ENCODE results near the gene ADRA2A.

Gene ADRA2A

GRCh38 chr10:111117528-111118277, 40.9 kb downstream of the ADRA2A start:
- no peak overlapping the region for H3K27ac ChIP-seq
- TF ChIP-seq CTCF (conservative IDR thresholded peaks at IDR 0.05) (no peak), ZFX (IDR thresholded peaks at IDR 0.05) (no peak)

- TF ChIP-seq ZFX (IDR thresholded peaks at IDR 0.05) (no peak), CTCF (conservative IDR thresholded peaks at IDR 0.05) (no peak)
- no peak overlapping the region for H3K27ac ChIP-seq
These were observed 41.9 kb downstream of the ADRA2A start for GRCh38 chr10:111118758-111119157.

GRCh38 chr10:111119637-111120036, 42.8 kb downstream of the ADRA2A start:
- TF ChIP-seq ZFX (IDR thresholded peaks at IDR 0.05) (no peak), CTCF (conservative IDR thresholded peaks at IDR 0.05) (no peak)
- H3K27ac ChIP-seq: no peak overlapping the region

- TF ChIP-seq ZFX (IDR thresholded peaks at IDR 0.05) (no peak), CTCF (conservative IDR thresholded peaks at IDR 0.05) (no peak)
- H3K27ac ChIP-seq: no peak overlapping the region
These were observed 45.3 kb downstream of the ADRA2A start for GRCh38 chr10:111122127-111122526.

GRCh38 chr10:111123883-111124282, 47.1 kb downstream of the ADRA2A start:
- no peak overlapping the region for H3K27ac ChIP-seq
- no peak for TF ChIP-seq CTCF (conservative IDR thresholded peaks at IDR 0.05)

- no peak for TF ChIP-seq ZFX (IDR thresholded peaks at IDR 0.05)
- no peak for TF ChIP-seq CTCF (conservative IDR thresholded peaks at IDR 0.05)
- no peak overlapping the region for H3K27ac ChIP-seq
These were observed 48.3 kb downstream of the ADRA2A start for GRCh38 chr10:111125102-111125501.

GRCh38 chr10:111126077-111126476, 49.2 kb downstream of the ADRA2A start:
- TF ChIP-seq ZFX (IDR thresholded peaks at IDR 0.05): no peak
- no peak for TF ChIP-seq CTCF (conservative IDR thresholded peaks at IDR 0.05)
- H3K27ac ChIP-seq: no peak overlapping the region

Measured in C4-2B (cell line).